HG03565 (cell line): ENCODE measurements around the gene ERO1B.
"Not testable (repeated sequence)": the region's sequence is repeated elsewhere in the genome, so short reads cannot be mapped to it uniquely, and the experiment has no call there.

Experiments used
- ATAC-seq: cut with Tn5 transposase; IDR thresholded peaks from one replicate; pipeline ENCODE4 v1.9.1; 2021; ENCODE audit warnings: mild to moderate bottlenecking, moderate library complexity; ENCODE audit not compliant: unreplicated experiment

The ERO1B gene

DNA sequence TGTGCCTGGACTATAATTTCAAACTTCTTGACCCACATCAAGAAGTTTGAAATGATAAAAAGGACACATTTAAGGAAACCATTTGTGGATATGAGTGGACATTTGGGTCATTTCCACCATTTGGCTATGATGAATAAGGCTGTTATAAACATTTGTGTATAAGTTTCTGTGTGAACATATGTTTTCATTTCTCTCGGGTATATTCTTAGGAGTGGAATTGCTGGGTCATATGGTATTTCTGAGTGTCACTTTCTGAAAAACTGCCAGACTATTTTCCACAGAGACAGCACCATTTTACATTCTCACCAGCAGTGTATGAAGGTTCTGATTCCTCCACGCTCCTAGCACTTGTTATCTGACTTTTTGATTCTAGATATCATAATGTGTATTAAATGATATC is 88.6 kb downstream of the ERO1B start:
- no peak for ATAC-seq

DNA sequence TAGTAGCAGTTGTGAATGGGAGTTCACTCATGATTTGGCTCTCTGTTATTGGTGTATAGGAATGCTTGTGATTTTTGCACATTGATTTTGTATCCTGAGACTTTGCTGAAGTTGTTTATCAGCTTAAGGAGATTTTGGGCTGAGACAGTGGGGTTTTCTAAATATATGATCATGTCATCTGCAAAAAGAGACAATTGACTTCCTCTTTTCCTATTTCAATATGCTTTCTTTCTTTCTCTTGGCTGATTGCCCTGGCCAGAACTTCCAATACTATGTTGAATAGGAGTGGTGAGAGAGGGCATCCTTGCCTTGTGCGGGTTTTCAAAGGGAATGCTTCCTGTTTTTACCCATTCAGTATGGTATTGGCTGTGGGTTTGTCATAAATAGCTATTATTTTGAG is 93.7 kb downstream of the ERO1B start:
- ATAC-seq = not testable (repeated sequence)

DNA sequence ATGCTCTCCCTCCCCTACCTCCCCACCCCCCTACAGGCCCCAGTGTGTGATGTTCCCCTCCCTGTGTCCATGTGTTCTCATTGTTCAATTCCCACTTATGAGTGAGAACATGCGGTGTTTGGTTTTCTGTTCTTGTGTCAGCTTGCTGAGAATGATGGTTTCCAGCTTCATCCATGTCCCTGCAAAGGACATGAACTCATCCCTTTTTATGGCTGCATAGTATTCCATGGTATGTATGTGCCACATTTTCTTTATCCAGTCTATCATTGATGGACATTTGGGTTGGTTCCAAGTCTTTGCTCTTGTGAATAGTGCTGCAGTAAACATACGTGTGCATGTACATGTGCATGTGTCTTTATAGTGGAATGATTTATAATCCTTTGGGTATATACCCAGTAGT is 95.3 kb downstream of the ERO1B start:
- ATAC-seq = not testable (repeated sequence)

DNA sequence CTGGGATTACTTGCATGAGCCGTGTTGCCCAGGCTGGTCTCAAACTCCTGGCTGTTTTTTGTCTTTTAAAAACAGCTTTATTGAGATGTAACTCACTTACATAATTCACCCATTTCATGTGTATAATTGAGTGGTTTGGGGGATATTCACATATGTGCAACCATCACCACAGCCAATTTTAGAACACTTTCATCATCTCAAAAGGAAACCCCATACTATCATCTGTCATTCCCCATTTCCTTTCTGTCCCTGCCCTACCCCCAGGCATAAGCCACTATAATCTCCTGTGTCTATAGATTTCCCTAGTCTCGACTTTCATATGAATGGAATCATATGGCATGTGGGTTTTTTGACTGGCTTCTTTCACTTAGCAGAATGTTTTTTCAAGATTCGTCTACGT is 96.1 kb downstream of the ERO1B start:
- no peak for ATAC-seq

DNA sequence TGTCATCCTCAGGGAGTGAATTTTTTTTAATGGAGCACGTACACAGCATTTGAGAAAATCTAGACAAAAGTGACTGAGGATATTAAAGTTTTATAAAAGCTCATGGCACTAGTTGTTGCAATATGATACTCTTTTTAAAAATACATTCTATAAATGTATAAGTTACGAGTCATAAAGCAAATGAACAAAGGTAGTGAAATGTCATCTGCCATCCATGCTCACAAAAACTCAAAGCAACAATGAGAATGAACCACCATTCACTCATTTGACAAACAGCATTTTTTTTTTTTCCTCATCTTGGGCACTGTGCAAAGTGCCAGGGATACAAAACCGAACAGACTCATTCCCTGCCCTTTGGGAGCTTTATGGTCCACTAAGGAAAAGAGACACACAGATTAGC is 100.7 kb downstream of the ERO1B start:
- no peak for ATAC-seq

DNA sequence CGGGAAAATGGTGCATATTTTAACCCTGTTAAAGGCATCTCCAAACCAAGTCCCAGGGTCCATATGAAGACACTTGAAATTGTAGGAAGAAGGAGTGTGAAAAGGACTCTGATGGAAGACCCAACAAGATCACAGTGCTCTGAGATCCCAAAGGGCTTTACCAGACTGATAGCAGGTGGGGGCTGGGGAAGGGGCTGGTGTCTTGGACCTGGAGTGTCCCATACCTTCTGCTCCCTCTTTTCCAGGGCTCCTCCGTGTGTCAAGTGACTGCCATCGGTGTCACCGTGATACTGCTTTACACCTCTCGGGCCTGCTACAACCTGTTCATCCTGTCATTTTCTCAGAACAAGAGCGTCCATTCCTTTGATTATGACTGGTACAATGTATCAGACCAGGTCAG is 102.1 kb downstream of the ERO1B start:
- ATAC-seq = no peak

DNA sequence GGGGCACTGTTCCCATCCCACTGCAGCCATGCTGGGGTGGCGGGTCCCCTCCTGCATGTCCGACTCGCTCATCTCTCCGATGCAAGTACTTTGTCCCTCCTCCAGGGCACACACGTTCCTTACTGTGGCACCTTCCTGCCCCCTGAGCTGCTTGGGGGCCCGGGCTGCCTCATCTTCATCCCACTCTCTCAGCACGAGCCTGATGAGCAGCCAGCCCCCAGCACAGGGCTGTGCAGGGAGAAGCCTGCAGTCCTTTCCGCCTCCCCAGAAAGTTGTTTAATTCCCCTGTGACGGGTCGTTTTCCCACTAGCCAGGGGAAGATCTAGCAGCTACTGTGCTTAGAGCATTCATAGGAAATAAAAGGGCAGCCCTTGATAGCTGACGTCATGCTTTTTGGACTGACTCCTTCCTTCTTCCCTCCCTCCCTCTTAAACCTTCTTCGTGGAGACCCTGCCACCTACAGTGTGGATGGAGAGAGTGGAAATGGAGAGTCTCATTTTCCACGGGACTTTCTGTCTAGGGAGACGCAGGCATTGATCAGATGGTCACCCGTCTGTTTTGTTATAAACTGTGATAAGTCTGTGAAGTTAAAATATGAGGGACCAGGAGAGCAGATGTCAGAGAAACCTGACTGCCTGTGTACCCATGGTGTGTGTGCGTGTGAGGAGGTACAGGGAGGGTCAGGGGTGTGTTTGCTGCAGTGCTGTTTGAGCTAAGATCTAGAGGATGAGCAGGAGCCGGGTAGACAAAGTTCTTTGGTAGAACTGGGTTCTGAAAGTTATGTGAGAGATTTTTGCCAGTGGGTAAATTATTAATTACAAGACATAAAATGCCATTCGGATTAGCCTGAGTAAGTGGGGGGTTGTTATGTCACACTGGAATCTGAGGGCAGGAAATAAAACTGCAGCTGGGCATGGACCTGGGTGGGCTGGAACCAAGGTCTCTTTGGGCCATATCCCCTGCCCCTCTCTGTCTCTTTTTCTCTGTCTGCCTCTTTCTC is 105.1 kb downstream of the ERO1B start:
- ATAC-seq = no peak

DNA sequence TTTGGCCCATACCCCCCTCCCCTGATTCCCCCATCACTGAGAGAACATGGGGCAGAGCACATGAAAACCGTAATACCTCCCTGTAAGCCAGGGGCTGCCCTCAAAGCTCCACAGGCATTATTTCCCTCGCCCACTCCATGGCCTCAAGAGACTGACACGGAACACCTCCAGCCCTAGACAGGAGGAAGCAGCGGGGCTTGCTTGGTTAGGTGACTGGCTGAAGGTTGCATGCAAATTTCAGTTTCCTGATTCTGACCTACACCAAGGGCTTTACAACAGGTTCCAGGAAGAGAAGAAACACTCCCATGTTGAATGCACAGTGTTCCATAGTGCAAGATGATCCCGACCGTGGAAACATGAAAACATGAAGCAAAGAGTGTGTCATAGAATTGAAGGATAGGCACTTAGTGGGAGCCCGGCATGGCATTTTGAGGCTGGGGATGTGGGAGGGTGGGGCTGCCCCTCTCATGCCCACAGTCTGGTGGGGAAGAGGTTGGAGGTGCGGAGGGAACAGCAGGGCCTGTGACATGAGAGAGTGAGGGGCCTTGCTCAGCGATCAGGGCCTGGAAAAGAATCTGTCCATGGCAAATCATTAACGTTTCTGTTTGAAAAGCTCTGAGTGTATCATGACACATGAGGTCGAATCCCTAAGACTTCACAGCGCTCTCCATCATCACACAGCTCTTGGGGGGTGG is 106.0 kb downstream of the ERO1B start:
- ATAC-seq = peak; percentile 60

DNA sequence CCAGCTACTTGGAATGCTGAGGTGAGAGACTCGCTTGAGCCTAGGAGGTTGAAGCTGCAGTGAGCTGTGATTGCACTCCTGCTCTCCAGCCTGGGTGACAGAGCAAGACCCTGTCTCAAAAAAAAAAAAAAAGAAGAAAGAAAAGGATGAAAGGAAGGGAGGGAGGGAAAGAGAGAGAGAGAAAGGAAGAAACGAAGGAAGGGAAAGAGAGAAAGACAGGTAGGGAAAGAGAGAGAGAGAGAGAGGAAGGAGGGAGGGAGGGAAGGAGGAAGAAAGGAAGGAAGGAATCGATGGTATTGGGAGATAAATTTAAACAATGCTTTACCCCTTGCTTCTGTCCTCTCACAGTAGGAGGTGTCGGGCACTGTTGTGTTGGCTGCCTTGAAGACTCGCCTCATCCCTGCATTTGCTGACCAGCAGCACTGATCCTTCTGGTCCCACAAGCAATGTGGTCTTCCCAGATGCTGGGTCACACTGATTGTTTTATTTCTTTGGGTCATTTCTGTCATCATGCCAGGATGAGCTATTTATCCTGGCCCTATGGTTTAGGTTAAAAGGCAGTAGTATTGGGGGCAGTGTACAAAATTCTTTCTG is 108.5 kb downstream of the ERO1B start:
- ATAC-seq = no peak

DNA sequence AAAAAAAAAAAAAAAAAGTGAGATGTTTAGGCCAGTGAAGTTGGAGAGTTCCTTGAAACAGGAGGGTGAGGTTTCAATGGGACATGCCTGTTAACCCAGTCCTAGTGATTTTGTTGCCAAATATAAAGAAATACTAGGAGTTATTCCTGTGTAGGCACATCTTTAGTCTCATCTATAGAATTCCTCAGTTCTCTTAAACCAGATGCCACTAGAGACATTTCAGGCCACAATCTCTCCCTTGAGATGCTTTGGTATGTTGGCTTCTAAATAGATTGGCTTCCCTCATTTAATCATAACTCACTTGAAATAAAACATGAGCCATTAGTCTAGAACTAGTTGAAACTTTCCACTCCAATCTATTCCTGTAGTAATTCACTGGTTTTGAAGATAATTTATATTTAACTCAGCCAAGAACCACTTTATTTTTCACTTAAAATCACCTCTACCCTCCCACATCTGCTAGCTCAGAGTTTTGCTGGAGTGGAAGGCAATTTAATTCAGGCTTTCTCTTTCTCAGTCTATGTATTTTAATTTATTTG is 109.6 kb downstream of the ERO1B start:
- ATAC-seq = no peak

DNA sequence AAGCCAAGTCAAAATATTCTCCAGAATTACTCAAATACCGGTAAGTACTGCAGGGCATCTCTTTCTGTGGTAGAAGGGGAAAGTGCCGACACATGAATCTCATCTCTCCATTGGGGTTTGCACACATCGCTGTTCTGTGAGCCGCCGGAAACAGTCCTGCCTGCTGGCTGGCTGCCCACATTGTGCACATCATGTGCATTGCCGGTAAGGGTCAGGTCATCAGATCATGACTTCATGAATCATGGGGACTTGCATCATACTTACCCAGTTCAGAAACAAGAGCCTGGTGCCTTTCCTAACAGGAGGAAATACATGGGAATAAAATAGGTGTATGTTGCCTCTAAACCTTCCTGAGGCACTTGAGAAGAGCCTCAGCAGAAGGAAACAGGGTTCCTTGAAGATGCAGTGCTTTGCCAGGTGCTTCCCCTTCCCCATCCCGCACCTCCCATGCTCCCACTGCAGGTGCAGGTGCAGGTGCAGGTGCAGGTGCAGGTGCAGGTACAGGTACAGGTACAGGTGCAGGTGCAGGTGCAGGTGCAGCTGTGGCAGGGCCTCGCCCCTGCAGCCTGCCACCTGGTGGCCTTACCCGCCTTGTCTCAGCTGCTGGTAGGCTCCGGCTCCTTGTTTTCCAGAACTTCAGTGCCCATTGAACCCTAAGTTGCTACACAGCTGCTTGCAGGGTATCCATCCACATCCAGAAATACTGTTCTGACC is 112.9 kb downstream of the ERO1B start:
- ATAC-seq = no peak

DNA sequence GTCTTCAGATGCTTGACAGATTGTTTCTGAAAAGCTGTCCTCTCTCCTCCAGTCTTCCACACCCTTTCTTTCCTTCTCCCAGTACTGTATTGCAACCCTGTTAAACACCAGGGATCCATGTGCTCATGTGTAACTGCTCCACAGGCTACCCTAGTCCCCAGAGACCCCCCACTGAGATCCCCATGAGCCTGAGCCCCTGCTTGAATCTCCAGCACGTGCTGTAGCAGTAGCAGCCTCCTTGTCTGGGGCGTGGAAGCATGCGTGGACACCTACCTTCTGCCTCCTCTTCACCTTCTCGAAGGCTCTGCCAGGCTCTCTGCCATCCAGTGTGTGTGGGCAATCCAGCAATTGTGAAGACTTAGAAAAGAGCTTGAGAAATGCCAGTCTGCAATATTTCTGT is 114.2 kb downstream of the ERO1B start:
- no peak for ATAC-seq

DNA sequence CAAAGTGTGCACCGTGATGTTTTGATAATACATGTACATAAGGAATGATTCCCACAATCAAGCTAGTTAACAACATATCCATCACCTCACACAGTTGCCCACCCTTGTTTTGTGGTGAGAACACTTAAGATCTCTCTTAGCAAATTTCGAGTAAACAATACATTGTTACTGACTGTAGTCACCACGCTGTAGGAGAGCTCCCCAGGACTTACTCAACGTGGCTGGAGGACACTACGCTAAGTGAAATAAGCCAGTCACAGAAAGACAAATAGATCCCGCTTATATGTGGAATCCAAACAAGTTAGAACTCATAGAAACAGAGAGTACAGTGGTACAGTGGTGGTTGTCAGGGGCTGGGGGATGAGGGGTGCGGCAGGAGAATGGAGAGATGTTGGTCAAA is 114.6 kb downstream of the ERO1B start:
- no peak for ATAC-seq

DNA sequence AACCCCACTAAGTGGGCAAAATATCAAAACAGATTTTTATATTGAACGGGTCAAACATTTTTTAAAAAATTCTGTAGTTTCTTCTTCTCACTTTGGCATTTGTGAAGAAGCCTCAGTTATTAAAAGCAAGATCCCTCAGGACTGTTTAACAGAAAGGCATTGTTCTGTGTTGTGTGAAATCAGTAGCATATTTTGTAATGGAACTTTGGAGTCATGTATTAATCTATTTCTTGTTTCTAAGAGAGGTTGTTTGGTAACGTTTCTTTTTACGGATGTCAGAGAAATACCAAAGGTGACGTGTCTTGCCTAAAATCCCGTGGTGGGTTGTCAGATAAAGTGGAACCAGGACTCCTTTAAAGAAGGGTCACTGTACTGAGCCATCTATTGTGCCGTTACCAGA is 115.7 kb downstream of the ERO1B start:
- no peak for ATAC-seq
